NCI-H82 treated with DMSO at 0.1 percent for 48 hours (cell line): ENCODE results near the gene JAZF1.

Experiments
- DNase-seq: peaks from one replicate; lab custom pipeline; 2025; ENCODE audit not compliant: unreplicated experiment; lab: John Stamatoyannopoulos, UW

Gene JAZF1

GRCh38 chr7:28168393-28169158, 12.0 kb downstream of the JAZF1 start:
- DNase-seq: no peak

DNA sequence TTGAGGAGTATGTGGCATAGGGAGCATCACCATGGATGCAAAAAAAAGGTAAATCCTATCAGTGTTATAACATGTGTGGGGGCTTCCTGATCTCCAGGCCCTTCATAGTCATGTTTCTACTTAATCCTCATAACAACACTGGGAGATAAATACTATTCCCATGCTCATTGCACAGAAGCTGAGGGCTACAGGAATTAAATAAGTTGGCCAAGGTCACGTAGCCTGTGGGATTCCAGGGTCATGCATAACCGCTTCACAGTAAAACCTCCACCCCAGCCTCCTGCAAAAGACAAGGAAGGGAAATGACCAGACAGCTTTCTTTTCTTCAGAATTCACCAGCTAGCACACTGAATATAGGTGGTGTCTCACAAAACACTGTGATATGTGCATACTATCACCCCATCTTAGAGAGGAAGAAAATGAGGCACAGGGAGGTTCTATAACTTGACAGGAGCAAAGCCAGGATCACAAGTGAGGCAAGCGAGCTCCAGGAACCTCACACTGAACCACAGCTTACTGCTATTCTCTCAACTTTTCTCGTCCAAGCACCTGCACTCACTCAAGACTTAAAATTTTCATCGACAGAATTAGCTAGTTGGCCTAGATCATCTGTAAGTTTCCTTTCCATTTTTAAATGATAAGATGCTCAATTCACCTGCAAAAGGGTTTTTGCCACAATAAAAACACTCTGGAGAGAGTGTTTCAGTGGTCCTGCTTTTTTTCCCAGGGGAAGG, 13.4 kb downstream of the JAZF1 start:
- DNase-seq: no peak

GRCh38 chr7:28165961-28166955, 14.3 kb downstream of the JAZF1 start:
- DNase-seq: no peak

DNA sequence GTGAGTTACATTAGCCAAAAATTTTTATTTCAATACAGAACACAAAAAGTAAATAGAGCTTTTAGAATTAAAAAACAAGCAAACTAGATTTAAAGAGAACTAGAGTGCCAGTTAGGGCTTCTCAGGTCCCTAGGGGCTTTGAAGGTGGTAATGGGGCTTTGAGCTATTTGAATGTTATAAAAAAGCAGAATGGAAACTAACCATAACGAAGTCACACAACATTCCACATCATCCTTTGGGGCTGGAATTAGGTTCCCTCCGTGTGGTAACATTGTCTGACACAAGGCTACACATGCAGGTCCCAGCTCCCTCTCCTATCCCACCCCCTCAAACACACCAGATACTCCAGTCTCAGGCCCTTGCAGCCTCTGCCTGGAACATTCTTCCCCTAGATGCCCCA, 15.3 kb downstream of the JAZF1 start:
- DNase-seq: no peak

DNA sequence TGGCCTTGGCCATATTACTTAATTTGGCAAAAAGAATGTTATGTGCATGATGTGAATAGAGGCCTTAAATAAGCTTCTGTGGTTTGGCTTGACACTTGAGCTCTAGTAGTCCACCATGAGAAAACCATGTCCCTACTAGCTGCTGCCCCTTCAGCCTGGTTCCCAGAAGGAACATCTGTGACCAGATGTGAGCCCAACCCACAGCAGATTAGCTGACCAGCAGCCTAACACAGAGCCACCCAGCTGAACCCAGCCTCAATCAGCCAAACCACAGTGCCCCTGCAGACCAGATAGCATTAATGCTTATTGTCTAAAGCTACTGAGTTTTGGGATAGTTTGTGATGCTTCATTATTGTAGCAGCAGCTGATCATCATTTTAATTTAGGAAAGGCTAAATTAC, 16.6 kb downstream of the JAZF1 start:
- no peak for DNase-seq

GRCh38 chr7:28161331-28161730, 19.3 kb downstream of the JAZF1 start:
- DNase-seq: no peak

DNA sequence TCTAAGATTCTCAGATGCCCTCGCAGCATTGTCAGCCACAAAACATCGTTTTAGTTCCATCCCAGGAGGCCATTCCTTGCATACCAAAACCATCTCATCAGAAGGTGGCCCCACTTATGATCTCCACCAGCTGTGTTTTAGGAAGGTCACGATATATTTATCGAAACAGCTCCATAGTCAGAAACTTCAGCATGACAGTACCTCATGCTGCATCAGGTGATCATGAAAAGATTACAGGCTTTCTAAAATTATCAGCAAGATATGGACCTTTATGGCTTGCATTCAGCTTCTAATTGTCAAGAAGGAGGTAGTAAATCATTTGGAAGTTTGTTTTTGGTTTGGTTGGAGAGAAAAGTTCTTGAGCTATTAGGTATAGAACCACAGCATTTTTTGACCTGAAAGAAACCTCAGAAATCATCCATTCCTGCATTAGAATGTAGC, 20.0 kb downstream of the JAZF1 start:
- DNase-seq: no peak

DNA sequence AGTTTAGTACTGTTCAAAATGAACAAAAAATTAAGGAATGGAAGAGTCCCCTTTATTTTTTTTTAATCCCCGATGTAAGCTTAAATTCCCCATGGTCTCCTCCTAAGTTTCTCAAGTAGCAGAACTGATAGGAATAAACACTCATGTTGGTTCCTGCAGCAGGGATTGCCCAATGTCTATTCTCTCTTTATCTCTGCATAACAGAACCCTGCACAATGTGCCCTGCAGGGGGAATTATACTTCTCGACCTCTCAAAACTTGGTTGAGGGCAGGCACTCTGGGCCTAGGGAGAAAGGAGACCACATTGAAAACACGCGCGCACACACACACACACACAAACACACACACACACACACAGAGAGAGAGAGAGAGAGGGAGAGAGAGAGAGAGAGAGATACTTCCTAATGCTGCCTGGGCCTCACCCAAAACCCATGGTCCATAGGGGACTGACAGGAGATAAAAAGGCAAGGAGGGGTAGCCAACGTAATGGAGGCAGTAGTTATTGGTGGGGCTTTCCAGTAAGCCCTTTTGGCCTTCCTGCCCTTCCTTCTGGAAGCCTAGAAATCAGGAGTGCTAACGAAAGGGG, 22.7 kb downstream of the JAZF1 start:
- DNase-seq: no peak

GRCh38 chr7:28157076-28157745, 23.4 kb downstream of the JAZF1 start:
- DNase-seq: no peak

- no peak for DNase-seq
Observed at GRCh38 chr7:28156401-28156800, 24.2 kb downstream of the JAZF1 start.

- DNase-seq: no peak
Observed at GRCh38 chr7:28155964-28156363, 24.6 kb downstream of the JAZF1 start.

DNA sequence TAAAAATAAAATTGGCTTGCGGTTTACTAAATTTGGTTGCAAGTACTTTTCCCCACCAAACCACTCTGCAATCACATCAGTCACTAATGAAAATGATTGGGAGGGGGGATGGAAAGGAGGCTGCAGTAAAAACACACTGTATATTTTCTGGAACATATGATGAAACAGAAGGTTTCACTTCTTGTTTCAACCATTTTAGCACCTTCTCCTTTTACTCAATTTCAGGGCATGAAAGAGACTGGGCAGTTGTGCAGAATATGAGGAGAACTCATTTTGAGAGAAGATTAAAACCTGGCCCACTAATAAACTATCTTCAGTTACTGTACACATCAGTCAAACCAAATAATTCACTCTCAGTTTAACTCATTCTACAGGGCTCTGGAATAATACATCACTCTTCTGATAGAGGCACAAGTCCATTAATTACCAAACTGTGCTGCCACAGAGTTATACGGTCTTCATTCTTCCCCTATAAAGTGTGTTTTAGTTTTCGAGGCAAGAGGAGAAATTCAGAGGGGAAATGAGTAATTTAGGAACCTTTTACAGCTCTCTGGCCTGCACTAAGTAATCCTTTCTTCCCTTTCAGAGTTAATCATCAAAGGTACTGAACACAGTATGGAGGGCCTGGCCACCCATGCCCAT, 25.5 kb downstream of the JAZF1 start:
- DNase-seq: no peak

DNA sequence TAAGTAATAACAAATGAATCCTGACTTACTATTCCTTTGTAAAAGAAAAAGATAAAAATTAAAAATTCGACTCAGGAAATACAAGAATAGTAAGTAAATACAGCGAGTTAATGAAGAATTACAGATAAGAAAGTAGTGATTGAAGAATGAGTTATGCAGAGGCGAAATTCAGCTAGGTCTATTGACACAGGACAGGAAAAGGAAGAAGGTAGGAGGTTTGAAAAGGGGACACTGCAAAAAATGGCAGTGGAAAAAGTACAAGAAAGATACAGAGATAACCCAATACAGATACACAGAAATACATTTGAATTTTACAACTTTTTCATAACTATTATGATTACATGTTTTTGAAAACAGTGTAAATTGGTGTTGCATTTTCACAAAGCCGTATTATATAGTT, 28.0 kb downstream of the JAZF1 start:
- DNase-seq: no peak

DNA sequence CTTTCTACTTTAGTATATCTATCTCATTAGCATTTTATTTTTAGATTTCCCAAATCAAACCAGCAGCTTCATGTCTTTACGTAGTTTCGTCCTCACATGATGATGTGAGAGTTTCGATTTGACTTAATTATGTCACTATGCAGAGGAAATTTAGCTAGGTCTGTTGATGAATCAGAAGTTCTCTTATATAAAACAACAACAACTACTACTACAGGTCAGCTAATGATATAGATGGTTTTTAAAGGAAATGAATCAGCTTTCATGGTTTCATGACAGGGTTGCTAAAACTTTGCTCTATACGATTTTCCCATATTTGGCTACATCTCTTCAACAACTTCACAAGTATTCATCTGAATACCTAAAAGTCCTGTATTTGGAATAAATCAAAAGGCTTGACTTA, 28.6 kb downstream of the JAZF1 start:
- no peak for DNase-seq

DNA sequence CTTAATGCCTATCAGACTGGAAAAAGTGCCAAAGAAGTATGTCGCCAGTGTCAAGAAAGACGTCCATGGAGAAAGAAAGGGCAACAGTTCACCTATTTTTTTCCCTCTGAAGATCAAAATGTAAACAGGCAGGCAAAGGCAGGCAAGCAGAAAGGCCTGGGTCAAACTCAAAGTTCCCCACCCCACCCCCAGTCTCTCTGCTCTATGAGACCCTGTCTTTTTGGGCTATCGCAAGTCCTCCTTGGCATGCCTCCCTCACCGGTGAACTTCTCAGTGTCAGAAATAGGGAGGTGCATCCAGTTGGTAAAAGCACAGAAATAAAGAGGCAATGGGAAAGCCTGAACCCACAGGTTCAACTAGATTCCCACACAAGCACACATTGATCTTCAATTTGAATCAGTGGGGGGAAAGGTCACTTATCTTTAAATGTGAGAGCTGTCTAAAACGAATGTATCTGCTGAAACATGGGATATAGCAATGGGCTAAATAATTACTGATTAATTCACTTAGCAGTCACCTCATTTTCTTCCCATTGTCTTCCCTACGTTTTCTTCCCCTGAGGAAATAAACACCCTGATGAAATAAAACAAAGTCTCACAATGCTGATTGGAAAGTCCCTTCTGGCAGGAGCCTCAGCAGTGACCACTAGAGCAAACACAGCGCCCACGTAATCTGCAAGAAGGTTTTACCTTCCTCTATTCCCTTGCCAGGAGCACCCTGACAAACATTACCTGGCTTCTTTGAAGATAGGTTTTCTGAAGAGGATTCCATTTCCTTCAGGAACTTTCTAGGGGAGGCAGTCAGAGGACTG, 31.1 kb downstream of the JAZF1 start:
- no peak for DNase-seq

- DNase-seq: no peak
Observed at GRCh38 chr7:28145931-28146330, 34.7 kb downstream of the JAZF1 start.

DNA sequence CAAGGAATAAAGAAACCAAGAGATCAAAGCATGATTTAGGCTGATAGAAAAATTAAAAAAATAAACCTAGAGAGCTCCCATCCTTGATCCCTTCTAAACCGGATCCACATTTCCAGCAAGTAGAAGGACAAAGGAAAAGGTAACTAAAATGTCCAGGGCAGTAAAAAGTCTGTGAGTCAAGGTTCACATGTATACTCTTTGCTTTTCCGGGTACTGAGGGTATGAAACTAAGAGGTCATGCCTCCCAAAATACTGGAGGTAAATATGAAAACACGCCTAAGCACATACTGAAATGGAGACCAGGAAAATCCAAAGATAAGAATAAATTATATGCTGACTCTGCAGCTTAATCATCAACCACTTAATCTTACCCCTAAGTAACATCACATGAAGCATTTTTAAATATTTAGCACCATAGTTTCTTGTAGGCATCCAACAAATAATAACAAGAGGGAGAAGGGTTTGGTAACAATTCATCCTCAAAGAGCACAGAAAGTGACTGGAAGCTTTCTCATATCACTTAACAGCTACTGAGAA, 35.4 kb downstream of the JAZF1 start:
- no peak for DNase-seq

DNA sequence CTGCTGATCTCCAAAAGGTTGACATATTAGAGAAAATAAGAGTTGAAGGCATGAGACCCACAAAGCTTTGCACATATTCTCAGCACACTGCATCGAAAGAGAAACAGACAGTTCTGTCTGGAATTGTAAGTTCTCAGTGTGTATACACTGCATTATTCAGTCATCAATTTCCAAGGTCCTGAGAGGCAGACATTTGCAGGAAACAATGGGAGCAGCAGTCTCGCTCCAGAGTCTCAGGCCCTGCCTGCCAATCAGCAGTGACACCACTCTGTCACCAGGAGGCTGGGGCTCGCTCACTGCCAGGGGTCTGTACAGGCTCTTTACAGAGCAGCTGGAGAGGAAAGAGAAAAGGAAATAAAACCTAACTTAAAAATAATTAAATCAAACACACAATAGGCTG, 36.3 kb downstream of the JAZF1 start:
- DNase-seq: peak; percentile 11

GRCh38 chr7:28142650-28143049, 37.9 kb downstream of the JAZF1 start:
- DNase-seq: no peak
